Transverse colon (tissue), 4 donors: ENCODE data around the gene RORC. TPM values are rescaled to one million over a fixed set of nuclear protein-coding genes. Genes with fewer than 3 reads are reported as not detected.

Source experiments
- DNase-seq: peaks from one replicate; pipeline ENCODE4 v3.0.0-alpha.2; 2019
- H3K27ac ChIP-seq, 4 donors: fragments of 200-600 bp; sonication (generic); 2 replicates each; pipeline ENCODE4 v1.5.1; 2016 to 2018; ENCODE audit warnings: inconsistent platforms in 4 of 4
- H3K27me3 ChIP-seq: fragments of 200-600 bp; sonication (generic); 2 replicates; pipeline ENCODE4 v1.5.1; 2017; ENCODE audit warnings: inconsistent platforms
- H3K36me3 ChIP-seq, 4 donors: fragments of 200-600 bp; sonication (generic); 2 replicates each; pipeline ENCODE4 v1.5.1; 2017 to 2019; ENCODE audit warnings: inconsistent platforms in 4 of 4
- H3K4me1 ChIP-seq, 4 donors: fragments of 200-600 bp; sonication (generic); 2 replicates each; pipeline ENCODE4 v1.5.1; 2017 to 2020; ENCODE audit warnings: inconsistent platforms in 4 of 4
- H3K4me3 ChIP-seq, 4 donors: fragments of 200-600 bp; sonication (generic); 1 replicate in 1 of 4; 2 replicates in 3 of 4; pipeline versions ENCODE4 v1.5.1 to v1.6.1; 2017 to 2019; ENCODE audit warnings: inconsistent platforms in 4 of 4
- H3K9me3 ChIP-seq, 2 donors: fragments of 200-600 bp; sonication (generic); 2 replicates each; pipeline ENCODE4 v1.5.1; 2017 to 2019; ENCODE audit warnings: inconsistent platforms in 2 of 2
- CTCF ChIP-seq, 5 experiments: fragments of 200-600 bp in 3 of 5; fragments of 450-650 bp in 2 of 5; sonication (generic) in 3 of 5; IDR thresholded peaks; 1 replicate in 2 of 5; 2 replicates in 3 of 5; pipeline ENCODE4 v1.5.1; 2016 to 2017; ENCODE audit warnings: antibody characterized with exemption in 5 of 5, inconsistent platforms in 3 of 5, mild to moderate bottlenecking in 2 of 5, moderate library complexity in 1 of 5
- EP300 ChIP-seq: sonication (generic); formaldehyde crosslinking; IDR thresholded peaks from one replicate; pipeline ENCODE4 v1.6.1; 2017; ENCODE audit warnings: antibody characterized with exemption, low read depth
- POLR2A ChIP-seq: fragments of 450-650 bp; IDR thresholded peaks from one replicate; pipeline ENCODE4 v1.6.1; 2016; ENCODE audit warnings: antibody characterized with exemption, mild to moderate bottlenecking, moderate library complexity
- POLR2AphosphoS5 ChIP-seq, 3 donors: sonication (generic); formaldehyde crosslinking; IDR thresholded peaks; one replicate each; pipeline ENCODE4 v1.6.1; 2016; ENCODE audit warnings: antibody characterized with exemption in 3 of 3
- WGBS, 2 donors: methylation state at CpG; one replicate each; pipeline ENCODE4 v1.1.5; 2018; ENCODE audit warnings: low coverage in 1 of 2; 5-methylcytosine and 5-hydroxymethylcytosine counted together
- in situ Hi-C, 4 donors: fragments of 200-750 bp; cut with MboI; loops; one replicate each; pipeline versions ENCODE4 v1.15.0 to v1.15.1; 2017; ENCODE audit warnings: low sequenced_read_pairs in 3 of 4, low pct_ligation_motif_present in 1 of 4, low pct_unique_long_range_greater_than_20kb in 1 of 4
- intact Hi-C: fragments of 100-400 bp; cut with DNase I; formaldehyde crosslinking; loops from one replicate; pipeline ENCODE4 v1.15.1; 2023; ENCODE audit warnings: low total_unique reads
- total RNA-seq, 4 donors: library from RNA; depleted of rRNA; stranded (reverse); fragments of >200 nt; gene quantifications; one replicate each; pipeline ENCODE4 v1.1.0, GENCODE V29; 2016

RORC gene
- total RNA-seq, 4 donors from 2014 or later, result 3.4 to 34.3 (median 32.0) TPM

- H3K4me3 ChIP-seq, result no peak overlapping the region
- no peaks in the 10 kb centered on the region for H3K4me1 ChIP-seq
- WGBS, 2 donors, result 89% methylated on average over 12 of the region's 12 CpGs; no CpG with 5 or more reads in 1 of the 2 donors
- no peaks in the 10 kb centered on the region for H3K27me3 ChIP-seq
- intact Hi-C loops (no loop called here), in situ Hi-C loops (loop anchor here in 1 of 4 donors (10.0 kb wide), 1 partner anchor 59 kb away; no protein-coding TSS in a partner anchor)
- TF ChIP-seq POLR2AphosphoS5 (IDR thresholded peaks at IDR 0.05) (no peak), CTCF (IDR thresholded peaks at IDR 0.05) (no peak), POLR2A (no peak), EP300 (no peak)
- H3K36me3 ChIP-seq, result no peaks in the 10 kb centered on the region
- no peak overlapping the region for H3K27ac ChIP-seq
- no peak for DNase-seq
- no peaks in the 10 kb centered on the region for H3K9me3 ChIP-seq
Observed at GRCh38 chr1:151813271-151813977, 18.2 kb downstream of the RORC start.

- no peak for TF ChIP-seq POLR2AphosphoS5 (IDR thresholded peaks at IDR 0.05)
- TF ChIP-seq POLR2A, result no peak
- TF ChIP-seq EP300, result no peak
- TF ChIP-seq CTCF (IDR thresholded peaks at IDR 0.05), result no peak
- intact Hi-C loops, result no loop called here
- no peak overlapping the region for H3K4me3 ChIP-seq
- no peaks in the 10 kb centered on the region for H3K4me1 ChIP-seq
- H3K27ac ChIP-seq, result no peak overlapping the region
- H3K36me3 ChIP-seq, result no peaks in the 10 kb centered on the region
- WGBS, 2 donors, result 74 to 85% methylated on average over 5 to 9 of the region's 9 CpGs
- no peaks in the 10 kb centered on the region for H3K9me3 ChIP-seq
- no peak for DNase-seq
- in situ Hi-C loops, result loop anchor here in 1 of 4 donors (10.0 kb wide), 1 partner anchor 56 kb away; no protein-coding TSS in a partner anchor
- H3K27me3 ChIP-seq, result no peaks in the 10 kb centered on the region
Observed at GRCh38 chr1:151811181-151811580, 20.4 kb downstream of the RORC start.

GRCh38 chr1:151809985-151810556, 21.5 kb downstream of the RORC start:
- H3K4me3 ChIP-seq, result no peak overlapping the region
- TF ChIP-seq POLR2AphosphoS5 (IDR thresholded peaks at IDR 0.05) (no peak), EP300 (no peak), CTCF (IDR thresholded peaks at IDR 0.05) (no peak)
- WGBS, 2 donors, result 90 to 93% methylated on average over 1 of the region's 1 CpG
- no peak for DNase-seq
- H3K9me3 ChIP-seq, result no peaks in the 10 kb centered on the region
- no peaks in the 10 kb centered on the region for H3K4me1 ChIP-seq
- no peak overlapping the region for H3K27ac ChIP-seq
- no peaks in the 10 kb centered on the region for H3K27me3 ChIP-seq
- H3K36me3 ChIP-seq, result no peaks in the 10 kb centered on the region
- intact Hi-C loops (no loop called here), in situ Hi-C loops (loop anchor here in 1 of 4 donors (10.0 kb wide), 1 partner anchor 55 kb away; no protein-coding TSS in a partner anchor)

GRCh38 chr1:151809290-151809984, 22.2 kb downstream of the RORC start:
- no peak overlapping the region for H3K4me3 ChIP-seq
- no peaks in the 10 kb centered on the region for H3K9me3 ChIP-seq
- no peak overlapping the region for H3K27ac ChIP-seq
- H3K27me3 ChIP-seq, result no peaks in the 10 kb centered on the region
- DNase-seq, result no peak
- intact Hi-C loops (no loop called here), in situ Hi-C loops (no loop called here)
- 65 to 81% methylated on average over 3 to 8 of the region's 8 CpGs for WGBS, 2 donors
- no peaks in the 10 kb centered on the region for H3K36me3 ChIP-seq
- no peak for TF ChIP-seq EP300
- no peak for TF ChIP-seq CTCF (IDR thresholded peaks at IDR 0.05)
- no peak for TF ChIP-seq POLR2A
- no peak for TF ChIP-seq POLR2AphosphoS5 (IDR thresholded peaks at IDR 0.05)
- H3K4me1 ChIP-seq, result no peaks in the 10 kb centered on the region
